Sigmoid colon (tissue), 4 donors: Measurements from ENCODE around the gene ETS1.

ENCODE experiments used
- POLR2A ChIP-seq, 2 donors: fragments of 450-650 bp; IDR thresholded peaks; one replicate each; pipeline ENCODE4 v1.6.1; 2016; ENCODE audit warnings: antibody characterized with exemption in 2 of 2, mild to moderate bottlenecking in 2 of 2, moderate library complexity in 2 of 2
- POLR2AphosphoS5 ChIP-seq, 4 donors: sonication (generic); formaldehyde crosslinking; IDR thresholded peaks; one replicate each; pipeline ENCODE4 v1.6.1; 2017; ENCODE audit warnings: antibody characterized with exemption in 4 of 4
- TF ChIP-seq, protein P1 (sequence below), 4 experiments: fragments of 450-650 bp in 3 of 4; fragments of 200-600 bp in 1 of 4; IDR thresholded peaks; one replicate each; pipeline ENCODE4 v1.5.1; 2016 to 2019; ENCODE audit warnings: antibody characterized with exemption in 4 of 4, mild to moderate bottlenecking in 3 of 4, moderate library complexity in 2 of 4

DNA sequence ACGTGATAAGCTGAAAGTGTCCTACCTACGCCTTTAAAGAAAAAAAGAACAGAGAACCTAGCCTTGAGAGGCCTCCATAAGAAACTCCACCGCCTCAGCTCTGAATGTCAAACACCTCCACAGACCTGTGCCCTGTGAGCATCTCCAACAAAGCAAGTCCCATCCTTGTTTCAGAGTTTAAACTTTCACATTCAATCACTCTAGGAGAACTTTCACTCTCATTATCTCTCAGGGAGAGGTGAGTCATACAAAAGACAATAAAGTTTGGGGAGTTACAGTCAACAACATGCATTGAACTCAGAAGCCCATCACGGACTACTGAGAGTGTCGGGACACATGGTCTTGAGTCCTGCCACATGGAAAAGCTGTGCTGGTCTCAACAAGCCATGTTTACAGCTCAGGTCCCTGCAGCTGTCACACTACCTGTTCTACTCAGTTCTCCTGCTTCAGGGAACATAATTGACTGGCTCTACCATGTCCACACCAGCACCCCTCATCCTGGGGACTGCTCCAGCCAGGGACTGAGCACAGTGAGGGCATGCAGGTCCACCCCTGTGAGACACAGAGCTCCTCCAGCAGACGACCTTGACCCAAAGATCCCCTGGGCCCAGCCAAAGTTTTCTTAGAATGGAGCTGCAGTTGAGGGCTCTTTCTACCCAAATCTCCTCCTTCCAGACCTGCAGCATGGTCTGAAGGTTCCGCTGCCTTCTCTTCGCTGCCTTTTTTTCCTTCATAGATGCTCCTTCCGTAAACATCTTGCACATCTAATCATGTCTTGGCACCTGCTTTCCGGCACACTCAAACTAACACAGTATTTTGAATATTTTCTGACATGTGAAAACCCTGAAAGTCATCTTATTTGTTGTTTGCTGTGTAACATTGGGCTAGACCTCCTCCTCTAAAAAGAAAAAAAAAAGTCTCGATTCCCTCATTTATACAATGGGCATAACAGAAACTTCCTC lies 114.9 kb downstream of the ETS1 start:
- TF ChIP-seq POLR2AphosphoS5 (IDR thresholded peaks at IDR 0.05) (no peak), POLR2A (IDR thresholded peaks at IDR 0.05) (no peak)
- TF ChIP-seq, protein P1, sequence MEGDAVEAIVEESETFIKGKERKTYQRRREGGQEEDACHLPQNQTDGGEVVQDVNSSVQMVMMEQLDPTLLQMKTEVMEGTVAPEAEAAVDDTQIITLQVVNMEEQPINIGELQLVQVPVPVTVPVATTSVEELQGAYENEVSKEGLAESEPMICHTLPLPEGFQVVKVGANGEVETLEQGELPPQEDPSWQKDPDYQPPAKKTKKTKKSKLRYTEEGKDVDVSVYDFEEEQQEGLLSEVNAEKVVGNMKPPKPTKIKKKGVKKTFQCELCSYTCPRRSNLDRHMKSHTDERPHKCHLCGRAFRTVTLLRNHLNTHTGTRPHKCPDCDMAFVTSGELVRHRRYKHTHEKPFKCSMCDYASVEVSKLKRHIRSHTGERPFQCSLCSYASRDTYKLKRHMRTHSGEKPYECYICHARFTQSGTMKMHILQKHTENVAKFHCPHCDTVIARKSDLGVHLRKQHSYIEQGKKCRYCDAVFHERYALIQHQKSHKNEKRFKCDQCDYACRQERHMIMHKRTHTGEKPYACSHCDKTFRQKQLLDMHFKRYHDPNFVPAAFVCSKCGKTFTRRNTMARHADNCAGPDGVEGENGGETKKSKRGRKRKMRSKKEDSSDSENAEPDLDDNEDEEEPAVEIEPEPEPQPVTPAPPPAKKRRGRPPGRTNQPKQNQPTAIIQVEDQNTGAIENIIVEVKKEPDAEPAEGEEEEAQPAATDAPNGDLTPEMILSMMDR (IDR thresholded peaks at IDR 0.05), result no peak
